ENCODE measurements around the gene GCGR. TPM values are rescaled to one million over a fixed set of nuclear protein-coding genes. Genes with fewer than 3 reads are reported as not detected.

The GCGR gene
- total RNA-seq, 2 experiments from 2014 or later, result not detected

- no peaks in the 10 kb centered on the region for H3K4me1 Mint-ChIP-seq
- H3K4me3 Mint-ChIP-seq, result no peak overlapping the region
- H3K27me3 Mint-ChIP-seq, result peaks cover 40% of the 10 kb centered on the region
- no peak for DNase-seq
- no peak overlapping the region for H3K27ac Mint-ChIP-seq
- no peaks in the 10 kb centered on the region for H3K9me3 Mint-ChIP-seq
- no peaks in the 10 kb centered on the region for H3K36me3 Mint-ChIP-seq
Measured at GRCh38 chr17:81808778-81809555, 5.0 kb downstream of the GCGR start.

- Mint-ChIP-seq H3K4me3 (no peak overlapping the region), H3K36me3 (no peaks in the 10 kb centered on the region), H3K27ac (no peak overlapping the region), H3K4me1 (no peaks in the 10 kb centered on the region), H3K27me3 (peaks cover 40% of the 10 kb centered on the region), H3K9me3 (no peaks in the 10 kb centered on the region)
- DNase-seq, result no peak
Measured at GRCh38 chr17:81809556-81809998, 5.6 kb downstream of the GCGR start.

- Mint-ChIP-seq H3K27me3 (peaks cover 35% of the 10 kb centered on the region), H3K9me3 (no peaks in the 10 kb centered on the region), H3K4me1 (no peaks in the 10 kb centered on the region), H3K36me3 (no peaks in the 10 kb centered on the region), H3K27ac (no peak overlapping the region), H3K4me3 (no peak overlapping the region)
- DNase-seq, result no peak
Measured at GRCh38 chr17:81810476-81810875, 6.5 kb downstream of the GCGR start.

DNA sequence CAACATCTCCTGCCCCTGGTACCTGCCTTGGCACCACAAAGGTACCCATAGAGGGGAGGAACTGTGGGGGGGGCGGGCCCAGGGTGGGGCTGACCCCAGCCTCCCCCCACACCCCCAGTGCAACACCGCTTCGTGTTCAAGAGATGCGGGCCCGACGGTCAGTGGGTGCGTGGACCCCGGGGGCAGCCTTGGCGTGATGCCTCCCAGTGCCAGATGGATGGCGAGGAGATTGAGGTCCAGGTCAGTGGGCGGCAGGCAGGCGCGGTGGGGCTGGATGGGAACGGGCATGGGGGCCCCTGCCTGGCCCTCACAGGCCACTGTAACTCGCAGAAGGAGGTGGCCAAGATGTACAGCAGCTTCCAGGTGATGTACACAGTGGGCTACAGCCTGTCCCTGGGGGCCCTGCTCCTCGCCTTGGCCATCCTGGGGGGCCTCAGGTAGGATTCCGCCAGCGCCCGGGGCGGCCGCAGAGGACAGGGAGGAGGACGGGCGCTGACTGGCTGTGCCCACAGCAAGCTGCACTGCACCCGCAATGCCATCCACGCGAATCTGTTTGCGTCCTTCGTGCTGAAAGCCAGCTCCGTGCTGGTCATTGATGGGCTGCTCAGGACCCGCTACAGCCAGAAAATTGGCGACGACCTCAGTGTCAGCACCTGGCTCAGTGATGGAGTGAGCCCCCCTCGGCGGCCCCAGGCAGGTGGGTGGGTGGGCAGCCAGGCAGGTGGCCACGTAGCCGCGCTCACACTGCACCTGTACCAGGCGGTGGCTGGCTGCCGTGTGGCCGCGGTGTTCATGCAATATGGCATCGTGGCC lies 7.1 kb downstream of the GCGR start:
- H3K4me1 Mint-ChIP-seq, result no peaks in the 10 kb centered on the region
- no peak overlapping the region for H3K4me3 Mint-ChIP-seq
- no peaks in the 10 kb centered on the region for H3K9me3 Mint-ChIP-seq
- H3K27ac Mint-ChIP-seq, result no peak overlapping the region
- peaks cover 33% of the 10 kb centered on the region for H3K27me3 Mint-ChIP-seq
- DNase-seq, result no peak
- H3K36me3 Mint-ChIP-seq, result no peaks in the 10 kb centered on the region

GRCh38 chr17:81811705-81812570 lies 8.0 kb downstream of the GCGR start:
- Mint-ChIP-seq H3K9me3 (no peaks in the 10 kb centered on the region), H3K4me1 (no peaks in the 10 kb centered on the region), H3K36me3 (no peaks in the 10 kb centered on the region), H3K27ac (no peak overlapping the region), H3K27me3 (peaks cover 27% of the 10 kb centered on the region), H3K4me3 (no peak overlapping the region)
- DNase-seq, result no peak

GRCh38 chr17:81812571-81813370 lies 8.8 kb downstream of the GCGR start:
- Mint-ChIP-seq H3K4me3 (no peak overlapping the region), H3K36me3 (no peaks in the 10 kb centered on the region), H3K27ac (no peak overlapping the region), H3K9me3 (no peaks in the 10 kb centered on the region), H3K27me3 (peaks cover 25% of the 10 kb centered on the region), H3K4me1 (no peaks in the 10 kb centered on the region)
- no peak for DNase-seq

DNA sequence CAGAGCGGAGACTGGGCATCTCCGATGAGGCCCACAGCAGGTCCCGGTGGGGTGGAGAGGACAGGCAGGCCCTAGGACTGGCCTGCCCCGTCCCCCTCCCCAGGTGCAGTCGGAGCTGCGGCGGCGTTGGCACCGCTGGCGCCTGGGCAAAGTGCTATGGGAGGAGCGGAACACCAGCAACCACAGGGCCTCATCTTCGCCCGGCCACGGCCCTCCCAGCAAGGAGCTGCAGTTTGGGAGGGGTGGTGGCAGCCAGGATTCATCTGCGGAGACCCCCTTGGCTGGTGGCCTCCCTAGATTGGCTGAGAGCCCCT lies 9.4 kb downstream of the GCGR start:
- Mint-ChIP-seq H3K4me1 (no peaks in the 10 kb centered on the region), H3K9me3 (no peaks in the 10 kb centered on the region), H3K4me3 (no peak overlapping the region), H3K36me3 (no peaks in the 10 kb centered on the region), H3K27me3 (peaks cover 25% of the 10 kb centered on the region), H3K27ac (no peak overlapping the region)
- DNase-seq, result no peak

GRCh38 chr17:81813861-81814683 lies 10.1 kb downstream of the GCGR start:
- H3K4me3 Mint-ChIP-seq, result no peak overlapping the region
- H3K36me3 Mint-ChIP-seq, result no peaks in the 10 kb centered on the region
- no peaks in the 10 kb centered on the region for H3K4me1 Mint-ChIP-seq
- no peaks in the 10 kb centered on the region for H3K9me3 Mint-ChIP-seq
- H3K27ac Mint-ChIP-seq, result no peak overlapping the region
- H3K27me3 Mint-ChIP-seq, result peaks cover 18% of the 10 kb centered on the region
- no peak for DNase-seq

- H3K9me3 Mint-ChIP-seq, result no peaks in the 10 kb centered on the region
- DNase-seq, result no peak
- no peaks in the 10 kb centered on the region for H3K36me3 Mint-ChIP-seq
- H3K4me1 Mint-ChIP-seq, result no peaks in the 10 kb centered on the region
- no peak overlapping the region for H3K4me3 Mint-ChIP-seq
- H3K27me3 Mint-ChIP-seq, result peaks cover 11% of the 10 kb centered on the region
- H3K27ac Mint-ChIP-seq, result no peak overlapping the region
Measured at GRCh38 chr17:81814748-81815645, 11.0 kb downstream of the GCGR start.

- no peak overlapping the region for H3K4me3 Mint-ChIP-seq
- H3K4me1 Mint-ChIP-seq, result no peaks in the 10 kb centered on the region
Measured at GRCh38 chr17:81815646-81815986, 11.7 kb downstream of the GCGR start.

DNA sequence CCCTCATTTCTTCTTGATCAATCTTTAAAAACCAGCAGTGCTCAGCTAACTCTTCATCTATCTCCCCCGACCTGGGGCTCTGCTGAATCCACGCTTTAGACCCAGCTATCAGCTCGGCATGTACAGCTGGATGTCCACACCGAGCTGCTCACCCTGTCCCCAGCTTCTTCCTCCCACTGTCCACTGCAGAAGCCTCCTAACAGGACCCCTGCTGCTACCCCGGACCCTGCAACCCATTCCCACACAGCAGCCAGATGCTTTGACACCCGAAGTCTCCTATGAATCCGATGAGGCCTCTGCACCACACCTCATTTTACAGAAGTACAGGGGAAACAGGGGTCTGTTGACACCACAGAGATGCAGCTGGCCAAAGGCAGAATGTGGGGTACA lies 13.8 kb downstream of the GCGR start:
- no peaks in the 10 kb centered on the region for H3K4me1 Mint-ChIP-seq
- no peak for DNase-seq
- H3K27me3 Mint-ChIP-seq, result peaks cover 4% of the 10 kb centered on the region
- no peaks in the 10 kb centered on the region for H3K36me3 Mint-ChIP-seq
- no peak overlapping the region for H3K4me3 Mint-ChIP-seq
- no peaks in the 10 kb centered on the region for H3K9me3 Mint-ChIP-seq
- H3K27ac Mint-ChIP-seq, result no peak overlapping the region

More at GRCh38 chr17:81815646-81815986, 11.7 kb downstream of the GCGR start:
- H3K9me3 Mint-ChIP-seq, result no peaks in the 10 kb centered on the region
- no peak for DNase-seq
- H3K36me3 Mint-ChIP-seq, result no peaks in the 10 kb centered on the region
- H3K27ac Mint-ChIP-seq, result no peak overlapping the region
- peaks cover 5% of the 10 kb centered on the region for H3K27me3 Mint-ChIP-seq

GRCh38 chr17:81819708-81820107 lies 15.8 kb downstream of the GCGR start:
- Mint-ChIP-seq H3K4me3 (no peak overlapping the region), H3K36me3 (peaks cover 2% of the 10 kb centered on the region), H3K9me3 (no peaks in the 10 kb centered on the region), H3K4me1 (no peaks in the 10 kb centered on the region), H3K27ac (no peak overlapping the region), H3K27me3 (peaks cover 4% of the 10 kb centered on the region)
- DNase-seq, result no peak

DNA sequence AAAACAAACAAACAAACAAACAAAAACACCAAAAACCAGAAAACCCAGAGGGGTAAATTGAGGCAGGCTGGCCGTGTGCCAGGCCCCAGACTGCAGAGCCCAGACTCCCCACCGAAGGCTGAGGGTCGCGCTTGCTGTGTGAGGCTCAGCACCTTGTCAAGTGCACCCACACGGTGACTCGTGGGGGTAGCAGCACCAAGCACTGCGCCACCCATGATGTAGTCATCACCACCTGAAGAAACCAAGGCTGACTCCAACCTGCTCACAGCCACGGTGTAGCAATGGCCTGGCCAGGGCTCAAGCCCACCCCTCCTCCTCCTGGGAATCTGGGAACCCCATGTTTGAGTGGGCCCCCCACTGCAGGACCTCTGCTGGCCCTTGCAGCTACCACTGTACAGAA lies 17.2 kb downstream of the GCGR start:
- Mint-ChIP-seq H3K27ac (no peak overlapping the region), H3K4me3 (no peak overlapping the region)
- DNase-seq, result no peak

More for the DNA sequence above, 17.2 kb downstream of the GCGR start:
- Mint-ChIP-seq H3K9me3 (no peaks in the 10 kb centered on the region), H3K4me1 (no peaks in the 10 kb centered on the region), H3K36me3 (peaks cover 2% of the 10 kb centered on the region), H3K27me3 (peaks cover 4% of the 10 kb centered on the region)

All from activated naive CD8-positive, alpha-beta T cell treated with anti-CD3 and anti-CD28 coated beads for 36 hours (primary cell).